ENCODE results near the gene DNAH17. TPM values are rescaled to one million over a fixed set of nuclear protein-coding genes. Genes with fewer than 3 reads are reported as not detected.

DNAH17 gene
- total and polyA plus RNA-seq, 2 experiments from 2014 or later: 1.7 TPM; not detected in 1

DNA sequence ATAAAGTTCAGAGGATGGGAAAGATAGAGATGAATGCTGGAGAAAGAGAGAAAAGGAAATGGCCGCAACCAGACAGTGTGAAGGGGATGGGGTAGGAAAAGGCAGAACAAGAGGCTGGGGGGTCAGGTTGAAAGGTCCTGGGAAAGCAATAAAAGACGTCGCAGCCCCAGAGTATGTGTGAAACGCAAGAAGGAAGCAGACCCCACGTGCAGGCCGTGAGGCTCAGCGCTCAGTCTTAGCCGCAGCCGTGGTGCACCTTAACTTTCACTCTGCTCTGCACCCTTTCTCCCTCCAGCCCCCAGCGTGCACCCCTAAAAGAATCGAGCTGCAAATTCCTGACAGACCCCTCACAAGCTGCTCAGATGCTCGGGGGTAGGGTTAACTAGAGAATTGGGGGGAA lies 1.9 kb downstream of the DNAH17 start:
- H3K36me3 ChIP-seq: no peaks in the 10 kb centered on the region
- H3K27me3 ChIP-seq: no peaks in the 10 kb centered on the region
- no peak overlapping the region for H3K4me3 ChIP-seq
- H3K4me1 ChIP-seq (ENCODE audit: low read depth): no peaks in the 10 kb centered on the region
- H3K27ac ChIP-seq: no peak overlapping the region
- H3K9me3 ChIP-seq (ENCODE audit: low read depth): no peaks in the 10 kb centered on the region
- TF ChIP-seq, protein P1, sequence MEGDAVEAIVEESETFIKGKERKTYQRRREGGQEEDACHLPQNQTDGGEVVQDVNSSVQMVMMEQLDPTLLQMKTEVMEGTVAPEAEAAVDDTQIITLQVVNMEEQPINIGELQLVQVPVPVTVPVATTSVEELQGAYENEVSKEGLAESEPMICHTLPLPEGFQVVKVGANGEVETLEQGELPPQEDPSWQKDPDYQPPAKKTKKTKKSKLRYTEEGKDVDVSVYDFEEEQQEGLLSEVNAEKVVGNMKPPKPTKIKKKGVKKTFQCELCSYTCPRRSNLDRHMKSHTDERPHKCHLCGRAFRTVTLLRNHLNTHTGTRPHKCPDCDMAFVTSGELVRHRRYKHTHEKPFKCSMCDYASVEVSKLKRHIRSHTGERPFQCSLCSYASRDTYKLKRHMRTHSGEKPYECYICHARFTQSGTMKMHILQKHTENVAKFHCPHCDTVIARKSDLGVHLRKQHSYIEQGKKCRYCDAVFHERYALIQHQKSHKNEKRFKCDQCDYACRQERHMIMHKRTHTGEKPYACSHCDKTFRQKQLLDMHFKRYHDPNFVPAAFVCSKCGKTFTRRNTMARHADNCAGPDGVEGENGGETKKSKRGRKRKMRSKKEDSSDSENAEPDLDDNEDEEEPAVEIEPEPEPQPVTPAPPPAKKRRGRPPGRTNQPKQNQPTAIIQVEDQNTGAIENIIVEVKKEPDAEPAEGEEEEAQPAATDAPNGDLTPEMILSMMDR (IDR thresholded peaks at IDR 0.05; ENCODE audit: low read depth, low read length): no peak
- no peak for DNase-seq (ENCODE audit: low read depth in 1 of 2, low spot score in 1 of 2)

DNA sequence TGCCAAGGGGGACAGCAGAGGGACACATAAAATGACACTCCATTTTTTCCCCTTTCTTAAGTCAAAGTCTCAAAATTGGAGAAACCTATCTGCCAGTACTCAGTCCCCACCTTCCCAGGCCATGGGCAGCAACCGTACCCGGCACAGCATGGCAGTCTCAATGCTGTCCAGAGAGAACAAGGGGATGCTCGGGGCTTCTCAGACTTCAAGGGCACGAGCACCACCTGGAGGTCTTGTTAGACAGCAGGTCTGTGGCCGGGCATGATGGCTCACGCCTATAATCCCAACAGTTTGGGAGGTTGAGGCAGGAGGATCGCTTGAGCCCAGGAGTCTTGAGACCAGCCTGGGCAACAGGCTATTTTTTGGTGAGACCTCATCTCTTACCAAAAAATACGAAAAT lies 3.2 kb downstream of the DNAH17 start:
- no peak for DNase-seq (ENCODE audit: low read depth in 1 of 2, low spot score in 1 of 2)
- Histone ChIP-seq H3K4me1 (ENCODE audit: low read depth) (no peaks in the 10 kb centered on the region), H3K27ac (no peak overlapping the region), H3K4me3 (no peak overlapping the region), H3K27me3 (no peaks in the 10 kb centered on the region), H3K9me3 (ENCODE audit: low read depth) (no peaks in the 10 kb centered on the region), H3K36me3 (no peaks in the 10 kb centered on the region)
- TF ChIP-seq, protein P1 (IDR thresholded peaks at IDR 0.05; ENCODE audit: low read depth, low read length): no peak

DNA sequence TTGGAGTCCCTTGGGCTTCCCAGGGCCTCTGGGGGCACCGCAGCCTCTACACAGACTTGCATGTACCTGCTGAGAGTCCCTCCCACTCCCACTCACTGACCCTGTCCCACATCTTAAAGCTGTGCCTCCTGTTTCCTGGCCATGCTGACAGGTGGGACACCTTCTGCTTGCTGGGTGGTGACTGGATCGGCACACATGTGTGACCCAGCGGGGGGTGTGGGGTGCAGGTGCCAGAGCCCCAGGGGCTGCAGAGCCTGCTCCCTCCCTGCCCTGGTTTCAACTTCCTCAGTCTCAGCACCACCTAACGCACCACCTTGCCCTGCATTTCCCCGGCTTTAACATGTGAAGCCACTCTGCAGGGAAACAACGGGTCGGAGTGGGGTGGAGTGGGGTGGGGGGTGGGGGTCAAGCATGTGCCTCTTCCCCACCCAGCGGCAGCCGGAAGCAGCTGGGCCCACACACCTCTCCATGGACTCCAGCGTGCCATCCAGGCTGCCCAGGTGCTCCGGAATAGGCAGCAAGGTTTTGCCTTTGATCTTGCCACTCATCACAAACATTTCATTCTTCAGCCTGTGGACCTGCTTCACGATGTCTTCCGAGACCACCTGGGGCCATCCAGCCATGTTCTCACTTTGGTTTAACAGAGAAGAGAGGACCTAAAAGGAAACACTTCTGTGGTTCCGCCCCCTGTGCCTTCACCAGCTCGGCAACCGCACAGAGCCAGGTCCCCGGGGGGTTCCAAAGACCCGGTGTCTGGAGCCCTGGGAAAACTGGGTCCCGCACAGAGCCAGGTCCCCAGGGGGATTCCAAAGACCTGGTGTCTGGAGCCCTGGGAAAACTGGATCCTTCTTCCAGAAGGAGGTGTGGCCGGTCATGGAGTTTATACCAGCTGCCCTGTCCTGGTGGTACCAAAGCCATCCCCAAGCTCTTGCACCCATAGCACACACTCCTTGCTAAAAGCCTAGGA lies 4.7 kb downstream of the DNAH17 start:
- TF ChIP-seq, protein P1 (IDR thresholded peaks at IDR 0.05; ENCODE audit: low read depth, low read length): no peak
- no peaks in the 10 kb centered on the region for H3K36me3 ChIP-seq
- H3K4me3 ChIP-seq: no peak overlapping the region
- no peaks in the 10 kb centered on the region for H3K4me1 ChIP-seq (ENCODE audit: low read depth)
- no peaks in the 10 kb centered on the region for H3K9me3 ChIP-seq (ENCODE audit: low read depth)
- no peak overlapping the region for H3K27ac ChIP-seq
- peak in 1 of 2 donors; percentile 45 for DNase-seq (ENCODE audit: low read depth in 1 of 2, low spot score in 1 of 2)
- H3K27me3 ChIP-seq: no peaks in the 10 kb centered on the region

DNA sequence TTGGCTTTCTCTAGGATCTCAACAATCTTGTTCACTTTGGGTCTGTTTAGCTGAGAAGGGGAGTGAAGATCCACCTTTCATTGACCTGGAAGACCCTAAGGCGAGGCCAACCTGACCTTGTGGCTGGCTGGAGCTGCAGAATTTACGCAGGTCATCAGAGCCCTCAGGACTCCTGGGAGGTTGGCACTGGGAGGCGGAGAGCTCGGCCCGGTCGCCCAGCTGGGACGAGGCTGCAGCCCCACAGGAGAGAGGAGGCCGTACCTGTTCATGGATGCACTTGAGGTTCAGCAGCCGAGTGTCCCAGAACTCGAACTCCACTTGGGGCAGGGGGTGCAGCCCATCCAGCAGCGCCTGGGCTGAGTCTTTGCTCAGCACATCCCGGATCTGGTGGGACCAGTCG lies 5.9 kb downstream of the DNAH17 start:
- H3K27ac ChIP-seq: no peak overlapping the region
- H3K9me3 ChIP-seq (ENCODE audit: low read depth): no peaks in the 10 kb centered on the region
- H3K4me1 ChIP-seq (ENCODE audit: low read depth): no peaks in the 10 kb centered on the region
- TF ChIP-seq, protein P1 (IDR thresholded peaks at IDR 0.05; ENCODE audit: low read depth, low read length): no peak
- H3K27me3 ChIP-seq: no peaks in the 10 kb centered on the region
- H3K36me3 ChIP-seq: no peaks in the 10 kb centered on the region
- no peak overlapping the region for H3K4me3 ChIP-seq
- DNase-seq (ENCODE audit: low read depth in 1 of 2, low spot score in 1 of 2): no peak

DNA sequence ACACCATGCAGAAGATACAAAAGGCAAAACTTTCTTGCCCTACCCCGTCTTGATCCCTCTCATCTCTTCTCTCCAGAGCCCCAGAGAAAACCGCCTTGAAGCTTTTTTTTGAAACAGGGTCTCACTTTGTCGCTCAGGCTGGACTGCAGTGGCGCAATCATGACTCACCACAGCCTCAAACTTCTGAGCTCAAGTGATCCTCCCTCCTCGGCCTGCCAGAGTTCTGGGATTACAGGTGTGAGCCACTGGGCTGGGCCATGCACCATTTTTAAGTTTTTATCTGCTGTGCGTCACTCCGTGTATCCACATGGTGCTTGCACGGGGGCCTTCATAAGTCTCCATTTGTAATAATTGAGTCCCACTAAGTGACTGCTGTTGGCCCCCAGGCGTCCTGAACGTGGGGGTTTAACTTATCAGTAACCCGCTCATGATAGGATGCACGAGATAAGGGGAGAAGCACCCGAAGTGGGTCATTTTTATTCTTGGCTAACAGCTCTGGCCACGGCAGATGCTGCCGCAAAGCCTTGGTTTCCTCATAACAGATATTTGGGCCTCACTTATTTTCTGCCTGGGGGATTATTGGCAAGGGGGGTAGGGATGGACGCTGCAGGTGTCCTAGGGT lies 8.6 kb downstream of the DNAH17 start:
- H3K4me1 ChIP-seq (ENCODE audit: low read depth): no peaks in the 10 kb centered on the region

More for the DNA sequence above, 8.6 kb downstream of the DNAH17 start:
- DNase-seq (ENCODE audit: low read depth in 1 of 2, low spot score in 1 of 2): peak in 1 of 2 donors; percentile 68
- Histone ChIP-seq H3K4me3 (no peak overlapping the region), H3K27me3 (no peaks in the 10 kb centered on the region), H3K9me3 (ENCODE audit: low read depth) (no peaks in the 10 kb centered on the region), H3K27ac (no peak overlapping the region), H3K36me3 (no peaks in the 10 kb centered on the region)
- TF ChIP-seq, protein P1 (IDR thresholded peaks at IDR 0.05; ENCODE audit: low read depth, low read length): no peak

Data from cardiac muscle cell (in vitro differentiated cells and primary cell).